GM21576 (cell line): Measurements from ENCODE around the gene PRR13.
"Not testable (repeated sequence)": the region's sequence is repeated elsewhere in the genome, so short reads cannot be mapped to it uniquely, and the experiment has no call there.

Source experiments
- ATAC-seq: cut with Tn5 transposase; IDR thresholded peaks from one replicate; pipeline ENCODE4 v1.9.1; 2021; ENCODE audit warnings: mild to moderate bottlenecking, moderate library complexity; ENCODE audit not compliant: unreplicated experiment

PRR13 gene

GRCh38 chr12:53441040-53441833, at the start of gene PRR13:
Gene PRR13 (plus strand): TSS chr12:53441734. CDS start chr12:53442715, 981 bp downstream.
- peak; percentile 96 for ATAC-seq

- ATAC-seq: no peak
Measured at GRCh38 chr12:53399896-53400295, 41.6 kb upstream of the PRR13 start.

GRCh38 chr12:53402351-53402750, 39.2 kb upstream of the PRR13 start:
- ATAC-seq: not testable (repeated sequence)

GRCh38 chr12:53402871-53403270, 38.7 kb upstream of the PRR13 start:
- ATAC-seq: no peak

- ATAC-seq: no peak
Measured at GRCh38 chr12:53410951-53411350, 30.6 kb upstream of the PRR13 start.

GRCh38 chr12:53413485-53414204, 27.9 kb upstream of the PRR13 start:
- no peak for ATAC-seq

- no peak for ATAC-seq
Measured at GRCh38 chr12:53414756-53415417, 26.6 kb upstream of the PRR13 start.

GRCh38 chr12:53415752-53416389, 25.7 kb upstream of the PRR13 start:
- ATAC-seq: not testable (repeated sequence)

- not testable (repeated sequence) for ATAC-seq
Measured at GRCh38 chr12:53417291-53417816, 24.2 kb upstream of the PRR13 start.

- no peak for ATAC-seq
Measured at GRCh38 chr12:53418221-53418620, 23.3 kb upstream of the PRR13 start.

- no peak for ATAC-seq
Measured at GRCh38 chr12:53419756-53420155, 21.8 kb upstream of the PRR13 start.

- not testable (repeated sequence) for ATAC-seq
Measured at GRCh38 chr12:53422247-53422646, 19.3 kb upstream of the PRR13 start.

- no peak for ATAC-seq
Measured at GRCh38 chr12:53423597-53423996, 17.9 kb upstream of the PRR13 start, which contains the start of gene AMHR2. Gene AMHR2 (plus strand): TSS chr12:53423855. CDS start chr12:53423935, 80 bp downstream.

- ATAC-seq: no peak
Measured at GRCh38 chr12:53424626-53425514, 16.7 kb upstream of the PRR13 start.

- no peak for ATAC-seq
Measured at GRCh38 chr12:53425515-53426150, 15.9 kb upstream of the PRR13 start.

- no peak for ATAC-seq
Measured at GRCh38 chr12:53427905-53428594, 13.5 kb upstream of the PRR13 start.

- ATAC-seq: no peak
Measured at GRCh38 chr12:53428741-53429140, 12.8 kb upstream of the PRR13 start.

GRCh38 chr12:53430116-53430515, 11.4 kb upstream of the PRR13 start:
- no peak for ATAC-seq

GRCh38 chr12:53431187-53431586, 10.3 kb upstream of the PRR13 start:
- no peak for ATAC-seq
